Smooth muscle cell (in vitro differentiated cells): Measurements from ENCODE around the gene MS4A2. TPM values are rescaled to one million over a fixed set of nuclear protein-coding genes. Genes with fewer than 3 reads are reported as not detected.
"Not testable (repeated sequence)": the region's sequence is repeated elsewhere in the genome, so short reads cannot be mapped to it uniquely, and the experiment has no call there.

ENCODE experiments used
- DNase-seq: peaks from one replicate; lab custom pipeline; 2025; ENCODE audit not compliant: unreplicated experiment; lab: John Stamatoyannopoulos, UW
- H2AFZ ChIP-seq: fragments of 200-600 bp; sonication (generic); 2 replicates; pipeline ENCODE4 v1.6.0; 2016; ENCODE audit warnings: antibody characterized with exemption, low read depth, mild to moderate bottlenecking
- H3F3A ChIP-seq: fragments of 200-600 bp; sonication (generic); 2 replicates; pipeline ENCODE4 v1.6.0; 2017; ENCODE audit warnings: antibody characterized with exemption, low read depth
- H3K27ac ChIP-seq: fragments of 200-600 bp; sonication (generic); 2 replicates; pipeline ENCODE4 v1.5.1; 2016; ENCODE audit warnings: low read depth, mild to moderate bottlenecking
- H3K27me3 ChIP-seq: fragments of 200-600 bp; sonication (generic); 2 replicates; pipeline ENCODE4 v1.6.1; 2016; ENCODE audit warnings: low read depth, mild to moderate bottlenecking
- H3K36me3 ChIP-seq: fragments of 200-600 bp; sonication (generic); 2 replicates; pipeline ENCODE4 v1.5.1; 2016; ENCODE audit warnings: low read depth
- H3K4me1 ChIP-seq: fragments of 200-600 bp; sonication (generic); 2 replicates; pipeline ENCODE4 v1.5.1; 2016; ENCODE audit warnings: low read depth
- H3K4me2 ChIP-seq: fragments of 200-600 bp; sonication (generic); 2 replicates; pipeline ENCODE4 v1.6.0; 2016; ENCODE audit warnings: mild to moderate bottlenecking
- H3K4me3 ChIP-seq: fragments of 200-600 bp; sonication (generic); 2 replicates; pipeline ENCODE4 v1.5.1; 2016; ENCODE audit warnings: mild to moderate bottlenecking
- H3K79me2 ChIP-seq: fragments of 200-600 bp; sonication (generic); 2 replicates; pipeline ENCODE4 v1.6.0; 2016; ENCODE audit warnings: low read depth, mild to moderate bottlenecking
- H3K9ac ChIP-seq: fragments of 200-600 bp; sonication (generic); 2 replicates; pipeline ENCODE4 v1.6.0; 2016; ENCODE audit warnings: low read depth
- H3K9me3 ChIP-seq: fragments of 200-600 bp; sonication (generic); replicated peaks from 2 replicates; pipeline ENCODE4 v1.5.1; 2016; ENCODE audit warnings: low read depth
- H4K20me1 ChIP-seq: fragments of 200-600 bp; sonication (generic); 2 replicates; pipeline ENCODE4 v1.6.0; 2016; ENCODE audit warnings: low read depth
- CTCF ChIP-seq: fragments of 200-600 bp; sonication (generic); IDR thresholded peaks from 2 replicates; pipeline ENCODE4 v1.5.1; 2017; ENCODE audit warnings: borderline replicate concordance, mild to moderate bottlenecking, antibody characterized with exemption; ENCODE audit not compliant: insufficient read depth, poor library complexity, severe bottlenecking
- WGBS: methylation state at CpG from one replicate; pipeline ENCODE4 v1.1.7; 2016; ENCODE audit warnings: low lambda C conversion rate; 5-methylcytosine and 5-hydroxymethylcytosine counted together
- polyA plus RNA-seq: library from polyadenylated mRNA; unstranded; fragments of >200 nt; fragmentation: Nextera tagmentation; extraction: Ambion mirVana; gene quantifications from 2 replicates; pipeline ENCODE4 v1.2.1, GENCODE V29; 2016
- total RNA-seq: library from RNA; depleted of rRNA; stranded (reverse); fragments of >200 nt; gene quantifications from 2 replicates; pipeline ENCODE4 v1.2.3, GENCODE V29; 2014

The MS4A2 gene
- total and polyA plus RNA-seq, 2 experiments from 2014 or later: not detected

GRCh38 chr11:60098508-60098907 lies 10.0 kb downstream of the MS4A2 start:
- no peak for TF ChIP-seq CTCF
- Histone ChIP-seq H3K9ac (no peak overlapping the region), H3F3A (no peaks in the 10 kb centered on the region), H3K79me2 (no peaks in the 10 kb centered on the region), H3K27ac (no peak overlapping the region), H3K4me3 (no peak overlapping the region), H3K27me3 (no peaks in the 10 kb centered on the region), H3K9me3 (no peaks in the 10 kb centered on the region), H3K4me1 (no peaks in the 10 kb centered on the region), H2AFZ (no peak overlapping the region), H3K36me3 (no peaks in the 10 kb centered on the region), H3K4me2 (no peak overlapping the region), H4K20me1 (no peaks in the 10 kb centered on the region)
- no peak for DNase-seq

DNA sequence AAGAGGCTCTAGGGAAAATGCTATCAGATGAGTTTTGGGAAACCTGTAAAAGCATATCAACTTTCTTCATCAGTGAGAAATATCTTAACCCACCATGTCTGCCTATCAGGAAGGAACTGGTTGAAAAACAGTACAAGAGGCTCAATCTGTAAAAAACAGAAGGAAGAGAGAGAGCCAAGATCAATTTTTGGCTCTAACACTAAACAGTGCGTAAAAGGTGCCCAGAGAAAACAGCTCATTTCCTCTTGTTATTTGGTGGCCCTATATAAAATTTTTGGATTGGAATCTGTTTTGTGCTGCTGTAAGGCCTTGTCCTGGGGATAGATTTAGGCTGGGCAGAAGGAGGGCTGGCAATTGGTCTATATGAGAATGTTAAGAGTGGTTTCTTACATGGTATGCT lies 12.1 kb downstream of the MS4A2 start:
- no peak overlapping the region for H3K27ac ChIP-seq
- 83% methylated on average over 1 of the region's 1 CpG for WGBS
- no peaks in the 10 kb centered on the region for H3K27me3 ChIP-seq
- no peak for TF ChIP-seq CTCF
- H2AFZ ChIP-seq: no peak overlapping the region
- H3K4me2 ChIP-seq: no peak overlapping the region
- H4K20me1 ChIP-seq: no peaks in the 10 kb centered on the region
- no peaks in the 10 kb centered on the region for H3K36me3 ChIP-seq
- no peaks in the 10 kb centered on the region for H3K4me1 ChIP-seq
- no peaks in the 10 kb centered on the region for H3K79me2 ChIP-seq
- no peaks in the 10 kb centered on the region for H3K9me3 ChIP-seq
- no peak overlapping the region for H3K4me3 ChIP-seq
- H3F3A ChIP-seq: no peaks in the 10 kb centered on the region
- no peak for DNase-seq
- no peak overlapping the region for H3K9ac ChIP-seq

- H3K27ac ChIP-seq, H3K9me3 ChIP-seq: not testable (repeated sequence)
Measured at GRCh38 chr11:60101368-60101767, 12.9 kb downstream of the MS4A2 start.

DNA sequence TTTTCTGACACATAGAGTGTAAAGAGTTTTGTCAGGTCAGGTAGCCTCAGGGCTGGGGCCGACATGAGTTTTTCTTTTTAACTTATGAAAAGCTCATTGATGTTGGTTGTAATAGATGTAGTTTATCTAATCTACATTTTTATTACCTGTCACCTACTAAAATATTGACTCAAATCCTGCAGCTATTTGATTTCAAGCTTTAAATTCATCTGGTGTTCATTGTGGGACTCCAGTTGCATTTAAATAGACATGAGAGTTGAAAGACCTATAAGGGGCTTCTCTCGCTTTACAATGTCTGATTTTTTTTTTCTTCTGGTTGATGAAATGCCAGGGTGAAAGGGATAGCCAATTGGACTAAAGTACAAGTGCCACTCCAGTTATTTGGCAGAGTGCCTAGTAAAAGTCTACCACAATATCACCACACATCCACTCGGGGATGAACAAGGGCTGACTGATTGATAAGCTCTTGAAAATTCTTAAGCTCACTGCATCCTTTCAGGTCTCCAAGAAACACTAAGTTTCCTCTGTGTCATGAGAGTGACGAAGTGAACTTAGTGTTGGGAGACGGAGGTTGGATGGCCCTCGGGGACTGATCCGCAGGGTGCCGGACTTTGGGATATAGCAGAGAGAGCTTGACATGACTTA lies 16.1 kb downstream of the MS4A2 start:
- not testable (repeated sequence) for H4K20me1 ChIP-seq, H3K9me3 ChIP-seq, DNase-seq, H3K9ac ChIP-seq, H3K36me3 ChIP-seq, H3K4me3 ChIP-seq, H3K4me1 ChIP-seq, H2AFZ ChIP-seq, H3F3A ChIP-seq, H3K27ac ChIP-seq, H3K79me2 ChIP-seq, H3K4me2 ChIP-seq, H3K27me3 ChIP-seq
- 89% methylated on average over 8 of the region's 8 CpGs for WGBS

More at GRCh38 chr11:60101368-60101767, 12.9 kb downstream of the MS4A2 start:
- not testable (repeated sequence) for H3K79me2 ChIP-seq, H3K36me3 ChIP-seq, DNase-seq, H2AFZ ChIP-seq, H4K20me1 ChIP-seq, H3K4me1 ChIP-seq, H3K9ac ChIP-seq, H3K27me3 ChIP-seq, H3K4me3 ChIP-seq, H3K4me2 ChIP-seq, H3F3A ChIP-seq
- 90% methylated on average over 11 of the region's 11 CpGs for WGBS

DNA sequence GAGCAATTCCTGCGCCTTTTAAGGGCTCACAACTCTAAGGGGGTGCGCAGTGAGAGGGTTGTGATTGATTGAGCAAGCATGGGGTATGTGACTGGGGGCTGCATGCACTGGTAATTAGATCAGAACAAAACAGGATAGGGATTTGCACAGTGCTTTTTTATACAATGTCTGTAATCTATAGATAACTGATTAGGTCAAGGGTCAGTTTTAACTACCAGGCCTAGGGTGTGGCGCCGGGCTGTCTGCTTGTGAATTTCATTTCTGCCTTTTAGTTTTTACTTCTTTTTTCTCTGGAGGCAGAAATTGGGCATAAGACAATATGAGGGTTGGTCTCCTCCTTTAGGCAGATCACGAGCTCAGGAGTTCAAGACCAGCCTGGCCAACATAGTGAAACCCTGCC lies 20.2 kb downstream of the MS4A2 start:
- not testable (repeated sequence) for H4K20me1 ChIP-seq, H3K4me2 ChIP-seq, H3K36me3 ChIP-seq, H3K9me3 ChIP-seq, H3K9ac ChIP-seq, H3K4me1 ChIP-seq, H3K79me2 ChIP-seq, H3F3A ChIP-seq, H3K27me3 ChIP-seq, H2AFZ ChIP-seq, H3K27ac ChIP-seq, H3K4me3 ChIP-seq, DNase-seq
- WGBS: 89% methylated on average over 5 of the region's 5 CpGs
